GM21515 (cell line): ENCODE measurements around the gene CLEC4A.
"Not testable (repeated sequence)": the region's sequence is repeated elsewhere in the genome, so short reads cannot be mapped to it uniquely, and the experiment has no call there.

ENCODE experiments used
- ATAC-seq: cut with Tn5 transposase; IDR thresholded peaks from one replicate; pipeline ENCODE4 v1.9.1; 2021; ENCODE audit not compliant: unreplicated experiment

The CLEC4A gene

GRCh38 chr12:8133636-8134397, 10.4 kb downstream of the CLEC4A start:
- not testable (repeated sequence) for ATAC-seq

GRCh38 chr12:8134398-8134930, 11.0 kb downstream of the CLEC4A start:
- ATAC-seq: not testable (repeated sequence)

GRCh38 chr12:8141647-8142046, 18.2 kb downstream of the CLEC4A start:
- ATAC-seq: not testable (repeated sequence)

GRCh38 chr12:8143261-8143660, 19.8 kb downstream of the CLEC4A start:
- no peak for ATAC-seq

- no peak for ATAC-seq
Observed at GRCh38 chr12:8145754-8146441, 22.5 kb downstream of the CLEC4A start.

GRCh38 chr12:8146442-8146771, 23.0 kb downstream of the CLEC4A start:
- ATAC-seq: no peak

GRCh38 chr12:8154526-8154925, 31.1 kb downstream of the CLEC4A start:
- ATAC-seq: no peak

GRCh38 chr12:8156416-8156815, 33.0 kb downstream of the CLEC4A start:
- ATAC-seq: no peak

GRCh38 chr12:8156845-8157244, 33.4 kb downstream of the CLEC4A start, which contains the start of gene ZNF705A:
TSS of gene ZNF705A (plus strand) at chr12:8157015. CDS start at chr12:8172626, 15,611 bp downstream.
- ATAC-seq: no peak

- no peak for ATAC-seq
Observed at GRCh38 chr12:8157484-8158198, 34.2 kb downstream of the CLEC4A start.

GRCh38 chr12:8172911-8173310, 49.5 kb downstream of the CLEC4A start:
- ATAC-seq: not testable (repeated sequence)

GRCh38 chr12:8179989-8180585, 56.7 kb downstream of the CLEC4A start:
- not testable (repeated sequence) for ATAC-seq

- not testable (repeated sequence) for ATAC-seq
Observed at GRCh38 chr12:8181271-8181670, 57.9 kb downstream of the CLEC4A start.

GRCh38 chr12:8182923-8183322, 59.5 kb downstream of the CLEC4A start:
- not testable (repeated sequence) for ATAC-seq

GRCh38 chr12:8183346-8183745, 59.9 kb downstream of the CLEC4A start:
- ATAC-seq: not testable (repeated sequence)

- not testable (repeated sequence) for ATAC-seq
Observed at GRCh38 chr12:8184206-8184605, 60.8 kb downstream of the CLEC4A start.

GRCh38 chr12:8188088-8188487, 64.7 kb downstream of the CLEC4A start:
- ATAC-seq: not testable (repeated sequence)
